Activated CD4-positive, alpha-beta T cell treated with anti-CD3 and anti-CD28 coated beads, Interleukin-2, amount 10 ng/mL, durations not matched to agents 24 days and 14 days (primary cell): Measurements from ENCODE around the gene PTBP1. TPM values are rescaled to one million over a fixed set of nuclear protein-coding genes. Genes with fewer than 3 reads are reported as not detected.

Source experiments
- DNase-seq: peaks from one replicate; pipeline ENCODE4 v3.0.0; 2022
- H3K27ac Mint-ChIP-seq: one replicate; pipeline ENCODE4 v1.8.0; 2022; ENCODE audit warnings: mild to moderate bottlenecking, mixed read lengths
- H3K27me3 Mint-ChIP-seq: one replicate; pipeline ENCODE4 v1.8.0; 2022; ENCODE audit warnings: mixed read lengths
- H3K36me3 Mint-ChIP-seq: one replicate; pipeline ENCODE4 v1.8.0; 2022; ENCODE audit warnings: low read depth, mild to moderate bottlenecking, mixed read lengths
- H3K4me1 Mint-ChIP-seq: one replicate; pipeline ENCODE4 v1.8.0; 2021; ENCODE audit warnings: mixed read lengths
- H3K4me3 Mint-ChIP-seq: one replicate; pipeline ENCODE4 v1.8.0; 2022; ENCODE audit warnings: mild to moderate bottlenecking, moderate library complexity, mixed read lengths
- H3K9me3 Mint-ChIP-seq: one replicate; pipeline ENCODE4 v1.8.0; 2021; ENCODE audit warnings: mixed read lengths
- intact Hi-C: fragments of 100-400 bp; cut with micrococcal nuclease; formaldehyde crosslinking; loops from one replicate; pipeline ENCODE4 v1.15.1; 2023
- total RNA-seq: library from RNA; stranded (reverse); gene quantifications from 2 replicates; pipeline ENCODE4 v1.2.3, GENCODE V29; 2022

The PTBP1 gene
- total RNA-seq, 1 donor from 2014 or later = 789 TPM

DNA sequence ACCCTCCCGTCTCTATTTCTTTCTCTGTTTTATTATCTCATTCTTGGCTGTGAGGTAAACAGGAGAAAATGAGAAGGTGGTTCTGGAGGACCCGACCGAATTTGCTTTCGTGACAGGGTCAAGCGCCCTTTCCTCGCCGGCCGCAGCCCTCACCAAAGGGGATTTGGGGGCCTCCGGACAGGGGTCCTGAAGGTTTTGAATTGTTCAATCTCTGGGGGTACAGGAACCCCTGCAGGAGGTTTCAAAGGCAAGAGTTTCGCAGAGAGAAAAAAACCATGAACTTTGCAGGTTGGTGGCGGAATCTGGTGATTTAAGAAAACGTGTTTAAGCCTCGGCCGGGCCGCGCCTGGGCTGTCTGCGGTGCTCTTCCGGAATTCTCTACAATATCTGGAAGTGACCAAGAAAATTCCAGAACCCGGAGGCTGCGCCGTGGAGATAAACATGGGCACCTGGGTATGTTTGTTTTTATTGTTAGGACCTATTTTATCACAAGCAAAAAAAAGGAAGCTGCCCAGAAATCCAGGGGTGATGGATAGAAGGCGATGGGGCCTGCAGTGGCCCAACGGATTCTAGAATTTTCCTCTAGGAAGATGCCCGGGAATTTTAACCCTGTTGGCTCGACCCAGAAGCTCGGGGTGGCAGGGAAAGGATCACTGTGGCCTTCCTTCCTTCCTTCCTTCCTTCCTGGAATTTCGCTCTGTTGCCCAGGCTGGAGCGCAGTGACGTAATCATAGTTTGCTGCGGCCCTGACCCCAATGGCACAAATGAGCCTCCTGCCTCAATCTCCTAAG is 14.2 kb upstream of the PTBP1 start:
- no peaks in the 10 kb centered on the region for H3K9me3 Mint-ChIP-seq
- no peaks in the 10 kb centered on the region for H3K36me3 Mint-ChIP-seq
- H3K4me1 Mint-ChIP-seq = no peaks in the 10 kb centered on the region
- DNase-seq = no peak
- H3K27ac Mint-ChIP-seq = no peak overlapping the region
- no peaks in the 10 kb centered on the region for H3K27me3 Mint-ChIP-seq
- intact Hi-C loops = no loop called here
- H3K4me3 Mint-ChIP-seq = no peak overlapping the region

DNA sequence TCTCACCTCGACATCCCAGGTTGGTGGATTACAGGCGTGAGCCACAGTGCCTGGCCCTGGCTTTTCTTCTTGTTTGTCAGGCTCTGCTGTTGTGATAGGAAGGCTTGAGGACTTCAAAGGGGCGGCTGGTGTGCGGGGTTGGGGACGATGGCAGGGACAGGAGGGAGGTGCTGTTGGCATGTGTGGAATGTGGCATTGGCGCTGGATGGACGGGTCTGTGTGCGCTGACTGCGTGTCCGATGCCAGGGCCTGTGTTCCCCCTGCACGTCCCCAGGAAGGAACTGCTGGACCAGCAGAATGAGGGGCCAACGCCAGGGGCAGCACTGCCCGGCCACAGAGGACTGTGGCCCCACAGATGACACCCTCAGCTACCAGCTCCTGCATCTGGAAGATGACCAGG is 12.7 kb upstream of the PTBP1 start:
- no peak for DNase-seq
- intact Hi-C loops = no loop called here
- H3K4me1 Mint-ChIP-seq = no peaks in the 10 kb centered on the region
- no peak overlapping the region for H3K27ac Mint-ChIP-seq
- H3K27me3 Mint-ChIP-seq = peaks cover 4% of the 10 kb centered on the region
- H3K4me3 Mint-ChIP-seq = no peak overlapping the region
- H3K9me3 Mint-ChIP-seq = no peaks in the 10 kb centered on the region
- no peaks in the 10 kb centered on the region for H3K36me3 Mint-ChIP-seq

GRCh38 chr19:787536-787935 is 9.7 kb upstream of the PTBP1 start:
- Mint-ChIP-seq H3K27me3 (peaks cover 4% of the 10 kb centered on the region), H3K9me3 (no peaks in the 10 kb centered on the region), H3K27ac (no peak overlapping the region), H3K4me3 (no peak overlapping the region), H3K4me1 (no peaks in the 10 kb centered on the region), H3K36me3 (no peaks in the 10 kb centered on the region)
- intact Hi-C loops = no loop called here
- DNase-seq = no peak

DNA sequence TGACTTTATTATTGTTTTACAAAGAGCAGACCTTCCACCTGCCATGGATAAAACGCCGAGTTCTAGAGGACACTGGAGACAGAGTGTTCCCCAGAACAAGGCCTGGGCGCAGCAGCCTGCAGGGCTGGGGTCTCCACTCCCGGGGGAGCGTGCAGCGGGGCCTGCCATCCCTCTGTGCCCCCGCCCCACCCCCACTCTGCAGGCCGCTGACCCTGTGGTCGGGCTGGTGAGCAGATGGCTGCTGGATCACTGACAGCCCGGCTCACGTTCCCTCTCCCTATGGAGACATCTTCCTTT is 8.6 kb upstream of the PTBP1 start:
- intact Hi-C loops = no loop called here
- peaks cover 4% of the 10 kb centered on the region for H3K27me3 Mint-ChIP-seq

DNA sequence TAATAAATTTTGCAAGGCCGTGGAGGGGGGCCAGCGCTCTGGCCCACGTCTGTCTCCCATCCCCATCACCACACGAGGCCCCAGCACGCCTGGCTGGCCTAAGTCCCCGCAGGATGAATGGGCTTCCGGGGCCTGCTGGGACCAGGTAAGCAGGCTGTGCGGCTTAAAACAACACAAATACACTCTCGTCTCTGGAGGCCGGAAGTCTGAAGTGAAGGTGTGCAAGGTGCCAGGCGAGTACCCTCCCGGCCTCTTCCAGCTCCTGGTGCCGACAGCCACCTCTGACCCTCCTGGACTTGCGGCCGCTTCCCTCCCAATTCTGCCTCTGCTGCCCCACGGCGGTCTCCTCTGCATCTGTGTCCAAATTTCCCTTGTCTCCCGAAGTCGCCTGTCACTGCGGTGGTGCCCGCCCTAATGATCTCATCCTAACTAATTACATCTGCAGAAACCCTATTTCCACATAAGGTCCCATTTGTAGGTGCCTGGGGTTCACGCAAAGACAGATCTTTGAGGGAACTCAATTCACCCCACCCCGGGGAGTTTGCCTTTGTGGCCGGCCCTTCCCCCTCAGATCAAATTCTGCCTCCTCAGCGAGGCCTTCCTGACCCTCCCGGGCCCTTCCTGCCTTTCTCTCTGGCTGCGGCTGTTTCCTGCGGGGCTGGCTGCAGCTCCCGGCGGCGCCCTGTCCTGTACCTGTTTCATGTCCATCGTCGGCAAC is 8.1 kb upstream of the PTBP1 start:
- Mint-ChIP-seq H3K27ac (no peak overlapping the region), H3K4me1 (no peaks in the 10 kb centered on the region), H3K27me3 (peaks cover 4% of the 10 kb centered on the region), H3K9me3 (no peaks in the 10 kb centered on the region), H3K4me3 (no peak overlapping the region), H3K36me3 (no peaks in the 10 kb centered on the region)
- intact Hi-C loops = no loop called here
- DNase-seq = no peak

More for the DNA sequence above, 8.6 kb upstream of the PTBP1 start:
- no peak for DNase-seq
- H3K27ac Mint-ChIP-seq = no peak overlapping the region
- H3K4me1 Mint-ChIP-seq = no peaks in the 10 kb centered on the region
- no peaks in the 10 kb centered on the region for H3K36me3 Mint-ChIP-seq
- H3K4me3 Mint-ChIP-seq = no peak overlapping the region
- no peaks in the 10 kb centered on the region for H3K9me3 Mint-ChIP-seq

DNA sequence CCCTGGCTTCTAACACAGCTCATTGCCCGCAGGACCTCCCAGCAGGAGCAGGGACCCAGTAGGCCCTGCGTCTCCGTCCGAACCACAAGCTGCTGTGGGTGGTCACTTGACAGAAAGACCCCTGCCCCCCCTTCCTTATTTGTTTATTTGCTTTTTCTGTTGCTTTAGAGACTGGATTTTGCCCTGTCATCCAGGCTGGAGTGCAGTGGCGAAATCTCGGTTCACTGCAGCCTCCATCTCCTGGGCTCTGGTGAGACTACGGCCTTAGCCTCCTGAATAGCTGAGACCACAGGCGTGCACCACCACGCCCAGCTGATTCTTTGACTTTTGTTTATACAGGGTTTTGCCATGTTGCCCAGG is 7.6 kb upstream of the PTBP1 start:
- H3K27me3 Mint-ChIP-seq = peaks cover 4% of the 10 kb centered on the region
- H3K36me3 Mint-ChIP-seq = no peaks in the 10 kb centered on the region
- no peak overlapping the region for H3K4me3 Mint-ChIP-seq
- H3K9me3 Mint-ChIP-seq = no peaks in the 10 kb centered on the region
- no peak for DNase-seq
- intact Hi-C loops = no loop called here
- no peak overlapping the region for H3K27ac Mint-ChIP-seq
- H3K4me1 Mint-ChIP-seq = no peaks in the 10 kb centered on the region

DNA sequence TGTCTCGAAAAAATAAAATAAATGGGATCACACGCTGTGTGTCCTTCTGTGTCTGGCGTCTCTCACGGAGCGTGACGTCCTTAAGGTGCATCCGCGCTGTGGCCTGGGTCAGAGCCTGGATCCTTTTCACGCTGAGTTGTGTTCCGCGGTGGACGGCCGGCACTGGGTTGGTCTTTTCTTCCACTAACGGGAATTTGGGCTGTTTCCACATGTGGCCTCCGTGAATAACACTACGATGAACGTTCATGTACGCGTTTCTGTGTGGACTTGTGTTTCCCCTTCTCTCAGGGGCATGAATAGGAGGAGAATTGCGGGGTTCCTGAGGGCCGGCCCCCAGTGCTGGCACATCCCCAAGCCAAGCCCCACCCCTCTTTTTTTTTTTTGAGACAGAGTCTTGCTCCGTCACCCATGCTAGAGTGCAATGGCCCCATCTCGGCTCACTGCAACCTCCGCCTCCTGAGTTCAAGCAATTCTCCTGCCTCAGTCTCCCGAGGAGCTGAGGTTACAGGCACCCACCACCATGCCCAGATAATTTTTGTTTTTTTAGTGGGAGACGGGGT is 6.2 kb upstream of the PTBP1 start:
- no peaks in the 10 kb centered on the region for H3K9me3 Mint-ChIP-seq
- no peak overlapping the region for H3K27ac Mint-ChIP-seq
- H3K36me3 Mint-ChIP-seq = no peaks in the 10 kb centered on the region
- H3K4me3 Mint-ChIP-seq = no peak overlapping the region
- intact Hi-C loops = no loop called here
- H3K4me1 Mint-ChIP-seq = no peaks in the 10 kb centered on the region
- DNase-seq = no peak
- peaks cover 4% of the 10 kb centered on the region for H3K27me3 Mint-ChIP-seq

GRCh38 chr19:791567-792305 is 5.5 kb upstream of the PTBP1 start:
- intact Hi-C loops = no loop called here
- Mint-ChIP-seq H3K4me3 (no peak overlapping the region), H3K27me3 (peaks cover 4% of the 10 kb centered on the region), H3K9me3 (no peaks in the 10 kb centered on the region), H3K4me1 (peaks cover 2% of the 10 kb centered on the region), H3K27ac (no peak overlapping the region), H3K36me3 (no peaks in the 10 kb centered on the region)
- DNase-seq = no peak

- Mint-ChIP-seq H3K36me3 (peaks cover 2% of the 10 kb centered on the region), H3K27ac (no peak overlapping the region), H3K9me3 (no peaks in the 10 kb centered on the region), H3K4me1 (peaks cover 4% of the 10 kb centered on the region), H3K4me3 (no peak overlapping the region), H3K27me3 (peaks cover 6% of the 10 kb centered on the region)
- DNase-seq = no peak
- intact Hi-C loops = no loop called here
Measured at GRCh38 chr19:792306-792885, 4.9 kb upstream of the PTBP1 start.

- H3K36me3 Mint-ChIP-seq = peaks cover 7% of the 10 kb centered on the region
- peaks cover 6% of the 10 kb centered on the region for H3K27me3 Mint-ChIP-seq
- H3K9me3 Mint-ChIP-seq = no peaks in the 10 kb centered on the region
- intact Hi-C loops = no loop called here
- H3K4me1 Mint-ChIP-seq = peaks cover 4% of the 10 kb centered on the region
- no peak overlapping the region for H3K27ac Mint-ChIP-seq
- no peak overlapping the region for H3K4me3 Mint-ChIP-seq
- no peak for DNase-seq
Measured at GRCh38 chr19:793806-794205, 3.4 kb upstream of the PTBP1 start.

DNA sequence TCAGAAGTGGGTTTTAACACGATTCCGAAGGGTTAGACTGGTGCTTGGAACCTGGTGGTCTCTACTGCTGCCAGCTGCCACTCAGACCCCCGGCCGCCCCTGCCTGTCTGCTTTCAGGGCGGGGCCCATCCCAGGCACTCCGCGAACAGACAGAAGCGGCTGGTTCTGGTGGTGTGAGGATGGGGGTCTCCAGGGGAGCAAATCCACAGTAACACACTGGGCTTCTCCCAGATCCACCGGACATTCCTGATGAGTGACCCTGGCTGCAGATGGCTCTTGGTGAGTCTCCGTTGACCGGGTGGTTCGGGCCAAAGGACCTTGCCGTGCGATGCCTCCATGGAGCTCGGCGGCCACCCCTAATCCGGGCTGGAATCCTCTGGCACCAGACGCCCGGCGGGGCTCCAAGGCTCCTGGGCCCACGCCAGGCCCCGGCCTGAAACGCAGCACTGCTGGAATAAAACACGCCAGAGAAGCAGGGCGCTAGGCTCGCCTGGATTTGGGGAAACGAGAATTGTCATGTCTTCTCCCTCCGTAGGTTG is 2.1 kb upstream of the PTBP1 start:
- H3K27ac Mint-ChIP-seq = no peak overlapping the region
- H3K4me3 Mint-ChIP-seq = no peak overlapping the region
- intact Hi-C loops = no loop called here
- H3K36me3 Mint-ChIP-seq = peaks cover 20% of the 10 kb centered on the region
- H3K9me3 Mint-ChIP-seq = no peaks in the 10 kb centered on the region
- peaks cover 1% of the 10 kb centered on the region for H3K27me3 Mint-ChIP-seq
- DNase-seq = no peak
- peaks cover 15% of the 10 kb centered on the region for H3K4me1 Mint-ChIP-seq

- intact Hi-C loops = loop anchor here (2.0 kb wide), 2 partner anchors 25 to 129 kb away; no protein-coding TSS in a partner anchor
- no peak for DNase-seq
- Mint-ChIP-seq H3K27ac (no peak overlapping the region), H3K4me3 (peak overlapping the region; percentile 10), H3K4me1 (peaks cover 21% of the 10 kb centered on the region), H3K36me3 (peaks cover 27% of the 10 kb centered on the region), H3K27me3 (peaks cover 1% of the 10 kb centered on the region), H3K9me3 (no peaks in the 10 kb centered on the region)
Measured at GRCh38 chr19:795691-796581, 1.3 kb upstream of the PTBP1 start.
